ENCODE results near the gene IL17C.

Gene IL17C

DNA sequence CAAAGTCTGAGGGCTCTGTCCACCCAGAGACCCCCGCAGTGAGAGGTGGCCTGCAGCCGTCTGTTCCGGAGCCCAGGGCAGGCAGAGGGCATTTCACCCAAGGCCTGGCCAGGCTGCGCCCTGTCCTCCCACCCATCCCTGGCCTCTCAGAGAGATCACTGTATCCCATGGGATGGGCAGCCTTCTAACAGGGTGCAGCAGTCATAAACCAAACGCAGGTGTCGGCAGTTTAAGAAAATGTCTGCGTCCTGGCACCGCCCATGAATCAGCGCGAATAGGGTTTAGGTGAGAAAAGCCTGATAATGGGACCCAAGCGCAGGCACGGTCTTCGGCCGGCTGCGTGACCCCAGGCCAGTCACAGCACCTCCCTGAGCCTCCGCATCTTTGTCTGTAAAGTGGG is 7.1 kb downstream of the IL17C start:
- no peak for DNase-seq (ENCODE audit: low read depth in 2 of 2)

DNA sequence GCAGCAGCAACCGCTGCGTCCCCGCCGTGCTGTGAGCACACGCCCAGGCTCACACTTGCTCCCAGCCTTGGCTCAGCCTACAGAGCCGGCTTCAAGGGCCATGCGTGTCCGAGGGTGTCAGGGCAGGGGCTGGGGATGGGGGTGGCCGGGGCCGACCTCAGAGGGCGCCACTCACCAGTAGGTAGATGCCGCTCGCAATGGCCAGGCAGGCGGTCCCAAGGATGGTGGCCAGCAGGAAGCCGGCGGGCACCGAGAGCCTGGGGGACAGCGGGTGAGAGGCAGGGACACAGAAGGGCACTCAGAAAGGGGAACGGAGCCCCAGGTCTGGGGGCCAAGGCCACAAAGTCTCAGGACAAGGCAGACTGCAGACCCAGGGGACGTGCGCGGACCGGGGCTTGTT is 7.6 kb downstream of the IL17C start:
- no peak for DNase-seq (ENCODE audit: low read depth in 2 of 2)

DNA sequence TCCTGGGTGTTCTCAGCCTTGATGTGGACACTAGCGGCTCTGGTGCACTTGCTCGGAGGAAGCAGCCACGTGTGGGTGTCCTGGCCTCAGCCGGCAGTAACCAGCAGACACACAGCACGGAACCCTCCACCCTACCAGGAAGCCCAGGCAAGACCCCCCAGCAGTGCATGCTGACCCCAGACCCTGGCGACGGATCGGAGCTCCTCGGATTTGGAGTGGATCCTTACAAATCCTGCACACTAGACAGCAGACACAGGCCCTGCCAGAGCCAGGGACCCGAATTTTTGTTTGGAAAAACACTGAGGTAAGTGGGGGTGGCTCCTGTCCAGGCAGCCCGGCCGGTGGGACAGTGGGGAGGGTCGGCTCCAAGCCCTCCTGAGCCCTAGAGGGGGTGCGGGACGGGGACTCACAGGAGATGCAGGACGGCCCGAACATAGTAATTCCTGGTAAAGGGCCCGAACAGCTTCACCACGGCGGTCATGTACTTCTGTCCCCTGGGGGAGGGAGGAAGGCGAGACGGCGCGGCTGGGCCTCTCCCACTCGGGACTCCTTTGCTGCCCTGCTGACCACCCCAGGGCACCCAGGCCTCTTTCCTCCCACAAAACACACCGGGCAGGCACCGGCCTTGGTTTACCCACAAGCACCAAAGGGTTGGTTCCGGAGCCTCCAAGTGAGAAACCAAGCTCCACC is 8.1 kb downstream of the IL17C start:
- no peak for DNase-seq (ENCODE audit: low read depth in 2 of 2)

DNA sequence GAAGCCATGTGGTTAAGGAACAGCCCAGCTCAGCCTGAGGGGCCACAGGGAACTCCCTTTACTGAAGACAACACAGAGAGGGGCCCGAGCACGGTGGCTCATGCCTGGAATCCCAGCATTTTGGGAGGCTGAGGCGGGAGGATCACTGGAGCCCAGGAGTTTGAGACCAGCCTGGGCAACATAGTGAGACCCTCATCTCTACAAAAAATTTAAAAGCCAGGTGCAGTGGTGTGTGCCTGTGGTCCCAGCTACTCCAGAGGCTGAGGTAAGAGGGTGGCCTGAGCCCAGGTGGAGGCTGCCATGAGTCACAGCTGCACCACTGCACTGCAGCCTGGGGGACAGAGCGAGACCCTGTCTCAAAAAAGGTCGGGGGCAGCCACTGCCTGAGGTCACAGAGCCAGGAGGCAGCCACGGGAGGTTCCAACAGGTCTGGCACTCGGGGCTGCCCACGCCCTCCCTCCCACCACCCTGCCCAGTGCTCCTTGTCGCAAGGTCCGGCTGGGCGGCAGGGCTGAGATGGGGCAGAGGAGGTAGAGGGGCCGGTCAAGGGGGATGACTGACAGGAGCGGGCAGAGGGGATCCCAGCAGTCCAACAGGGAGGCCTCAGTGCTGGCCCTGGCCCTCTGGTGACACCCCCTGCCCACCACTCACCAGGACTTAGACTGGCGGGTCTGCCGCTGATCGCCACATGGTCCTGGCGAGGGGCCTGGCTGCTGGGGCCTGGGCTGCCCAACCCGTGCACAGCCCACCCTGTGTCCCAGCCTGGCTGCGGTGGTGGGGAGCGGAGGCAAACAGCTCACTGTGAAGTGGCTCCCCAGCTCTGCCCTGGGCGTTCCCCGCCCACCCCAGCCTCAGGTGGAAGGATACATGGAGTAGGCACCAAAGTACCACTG is 9.1 kb downstream of the IL17C start:
- DNase-seq (ENCODE audit: low read depth in 2 of 2), result no peak

DNA sequence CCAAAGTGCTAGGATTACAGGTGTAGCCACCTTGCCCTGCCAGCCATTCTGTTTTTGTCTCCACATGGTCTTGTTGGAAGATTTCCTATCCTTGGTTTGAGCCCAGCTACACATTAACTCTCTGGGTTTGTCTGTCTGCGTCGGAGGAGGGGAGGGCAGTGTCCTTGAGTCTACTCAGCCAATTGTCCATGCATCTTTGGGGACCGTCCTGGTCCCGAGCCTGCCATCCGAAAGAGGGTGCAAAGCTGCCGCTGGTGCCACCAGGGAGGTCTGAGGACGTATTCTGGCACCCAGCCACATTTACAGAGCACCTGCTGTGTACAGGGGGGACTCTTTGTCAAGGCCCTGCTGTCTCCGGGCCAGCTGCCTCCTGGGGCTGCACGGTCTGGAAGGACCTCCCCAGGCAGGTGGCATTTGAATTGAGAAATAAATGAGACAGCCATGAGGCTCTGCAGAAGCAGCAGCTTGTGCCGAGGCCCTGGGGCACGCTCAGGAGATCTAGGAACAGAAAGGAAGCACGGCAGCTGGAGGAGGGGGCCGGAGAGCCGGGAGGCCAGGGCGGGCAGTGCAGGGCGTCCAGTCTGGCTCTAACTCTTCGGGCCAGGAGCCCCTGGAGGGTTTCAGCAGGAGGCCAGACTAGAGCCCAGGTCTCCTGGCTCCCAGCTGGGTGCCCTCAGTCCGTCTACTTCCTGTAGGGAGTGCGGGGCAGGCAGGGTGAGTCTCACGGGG is 11.0 kb downstream of the IL17C start:
- no peak for DNase-seq (ENCODE audit: low read depth in 2 of 2)

DNA sequence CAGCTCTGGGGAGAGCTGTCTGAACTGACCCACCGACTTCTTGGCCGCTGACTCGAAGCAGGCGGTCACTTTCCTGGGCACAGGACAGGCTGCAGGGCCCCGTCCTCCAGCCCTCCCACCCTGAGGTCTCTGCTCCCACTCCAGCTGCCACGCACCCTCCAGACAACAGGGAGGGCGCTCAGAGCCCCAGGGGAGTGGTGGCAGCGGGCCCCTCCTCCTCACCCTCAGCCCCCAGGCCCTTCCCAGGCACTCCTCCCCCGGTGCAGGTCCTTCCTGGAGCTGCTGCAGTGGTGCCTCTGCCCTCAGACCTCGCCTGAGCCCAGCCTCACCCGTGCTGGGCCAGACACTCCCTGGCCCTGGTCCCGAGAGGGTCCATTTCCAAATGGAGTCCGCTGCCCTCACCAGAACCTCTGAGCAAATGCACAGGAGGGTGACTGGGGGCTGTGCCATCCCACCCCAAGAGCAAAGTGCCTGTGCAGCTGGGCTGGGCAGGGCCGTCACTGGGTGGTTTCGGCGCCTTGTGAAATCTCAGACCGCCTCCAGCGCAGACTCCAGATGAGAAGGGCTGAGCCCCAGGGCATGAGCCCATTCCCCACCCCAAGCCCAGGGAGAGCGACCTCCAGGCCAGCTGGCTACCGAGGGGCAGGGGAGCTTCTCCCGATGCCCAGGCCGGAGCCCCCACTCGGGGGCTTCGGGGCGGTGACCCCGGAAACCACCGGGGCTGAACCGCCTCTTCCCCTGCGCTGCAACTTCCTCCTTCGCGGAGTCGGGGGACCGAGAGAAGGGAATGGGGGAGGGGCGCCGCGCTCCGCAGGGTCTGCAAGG is 11.8 kb downstream of the IL17C start:
- no peak for DNase-seq (ENCODE audit: low read depth in 2 of 2)

DNA sequence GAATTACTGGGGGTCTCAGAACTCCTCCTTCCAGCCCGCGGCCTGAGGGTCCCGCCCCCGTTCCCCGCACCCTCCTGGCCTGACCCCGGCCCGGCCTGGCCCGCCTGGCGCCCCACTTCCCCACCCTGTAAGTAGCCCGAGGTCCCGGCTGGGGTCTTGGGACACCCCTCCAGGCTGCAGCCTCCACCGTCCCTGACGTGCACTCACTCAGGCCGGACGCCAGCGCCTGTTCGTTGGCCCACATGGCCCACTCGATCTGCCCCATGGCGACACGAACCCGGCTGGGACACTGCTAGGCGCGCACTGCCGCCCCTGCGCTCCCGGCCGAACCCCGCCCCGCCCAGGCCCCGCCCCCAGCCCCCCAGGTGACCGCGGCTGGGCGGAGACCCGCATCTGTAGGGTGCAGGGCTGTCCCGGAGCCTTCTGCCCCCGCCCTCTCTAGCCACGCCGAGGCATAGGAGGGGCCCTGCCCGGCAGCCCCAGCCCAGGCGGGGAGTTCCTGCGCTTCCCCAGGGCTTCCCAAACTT is 12.4 kb downstream of the IL17C start, which contains the start of gene CYBA:
TSS of gene CYBA (minus strand) at position 305 of the 527 bp plus-strand sequence. CDS start at position 265, 40 bp downstream.
- peak; percentile 59 for DNase-seq (ENCODE audit: low read depth in 2 of 2)

DNA sequence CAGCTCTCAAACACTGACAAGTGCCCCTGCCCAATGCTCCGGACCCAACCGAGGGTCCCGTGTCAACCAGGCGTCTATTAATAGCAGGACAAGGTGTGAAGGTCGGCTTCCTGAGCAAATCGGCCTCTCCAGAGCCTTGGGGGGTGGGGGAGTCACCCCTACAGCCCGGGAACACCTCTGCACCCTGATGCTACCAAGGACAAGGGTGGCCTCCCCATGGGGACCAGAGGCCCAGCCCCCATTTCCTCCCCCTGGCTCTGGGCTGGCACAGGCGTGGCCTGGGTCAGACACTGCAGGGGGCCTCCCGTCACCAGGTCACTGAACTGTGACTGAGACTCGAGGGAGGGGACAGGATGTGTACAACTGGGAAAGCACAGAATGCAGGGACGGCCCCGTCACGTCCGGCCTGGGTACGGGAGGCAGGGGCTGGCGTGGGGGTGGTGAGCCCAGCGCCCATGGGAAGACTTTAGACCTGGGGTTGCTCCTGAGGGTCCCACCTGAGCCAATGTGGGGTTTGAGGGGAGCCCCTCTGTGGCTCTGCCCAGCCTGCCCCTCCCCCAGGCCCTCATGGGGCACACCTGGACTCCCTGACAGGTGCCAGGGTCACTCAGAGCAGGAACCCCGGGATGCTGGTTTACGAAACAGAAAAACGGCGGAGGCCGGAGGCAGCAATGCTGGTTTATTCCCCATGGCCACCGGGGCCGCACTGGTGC is 13.1 kb downstream of the IL17C start:
- DNase-seq (ENCODE audit: low read depth in 2 of 2), result peak in 1 of 2 donors; percentile 45

DNA sequence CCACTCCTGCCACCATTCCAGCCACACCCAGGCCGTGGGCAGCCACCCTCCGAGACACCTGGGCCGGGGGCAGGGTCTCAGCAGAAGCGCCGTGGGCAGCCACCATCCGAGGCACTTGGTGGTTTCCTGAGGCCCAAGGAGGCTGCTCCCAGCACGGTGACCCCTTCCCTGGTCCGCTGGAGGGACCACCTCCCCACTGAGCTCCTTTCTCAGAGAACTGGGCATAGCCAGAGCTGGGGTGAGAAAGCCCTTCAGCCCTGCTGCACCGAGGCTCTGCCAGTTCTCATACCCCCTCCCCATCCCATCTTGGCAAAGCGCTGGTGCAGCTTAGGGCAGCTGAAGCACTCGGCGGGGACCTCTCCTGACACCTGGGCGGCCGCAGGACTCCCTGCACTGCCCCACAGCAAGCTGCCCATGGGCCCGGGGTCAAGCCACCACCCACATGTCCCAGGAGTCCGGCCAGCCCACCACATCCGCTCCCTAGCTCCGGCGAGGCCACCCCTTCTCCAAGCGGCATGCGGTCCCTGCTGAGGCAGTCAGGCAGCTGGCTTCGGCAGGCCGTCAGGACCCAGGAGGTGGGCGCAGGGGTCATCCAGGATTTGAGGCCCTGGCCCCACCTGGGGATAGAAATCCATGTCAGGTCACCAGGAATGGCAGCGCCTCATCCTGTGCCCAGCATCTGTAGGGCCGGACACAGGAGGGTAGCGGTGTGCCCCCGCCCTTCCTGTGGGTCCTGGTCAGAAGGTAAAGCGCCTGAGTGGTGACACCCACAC is 13.8 kb downstream of the IL17C start:
- no peak for DNase-seq (ENCODE audit: low read depth in 2 of 2)

DNA sequence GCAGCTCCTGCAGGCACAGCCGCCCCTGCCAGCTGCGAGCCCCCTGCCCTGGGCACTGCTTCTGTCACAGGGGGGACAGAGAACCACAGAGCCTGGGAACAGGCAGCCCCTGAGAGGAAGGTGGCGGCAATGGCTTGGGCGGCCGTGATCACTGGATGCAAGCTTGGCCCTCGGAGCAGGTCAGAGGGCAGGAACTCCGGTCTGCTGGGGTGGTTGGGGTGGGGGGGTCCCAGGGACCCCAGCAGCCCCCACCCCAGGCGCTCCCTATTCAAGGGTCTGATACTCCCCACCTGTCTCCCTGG is 14.3 kb downstream of the IL17C start:
- DNase-seq (ENCODE audit: low read depth in 2 of 2), result no peak

DNA sequence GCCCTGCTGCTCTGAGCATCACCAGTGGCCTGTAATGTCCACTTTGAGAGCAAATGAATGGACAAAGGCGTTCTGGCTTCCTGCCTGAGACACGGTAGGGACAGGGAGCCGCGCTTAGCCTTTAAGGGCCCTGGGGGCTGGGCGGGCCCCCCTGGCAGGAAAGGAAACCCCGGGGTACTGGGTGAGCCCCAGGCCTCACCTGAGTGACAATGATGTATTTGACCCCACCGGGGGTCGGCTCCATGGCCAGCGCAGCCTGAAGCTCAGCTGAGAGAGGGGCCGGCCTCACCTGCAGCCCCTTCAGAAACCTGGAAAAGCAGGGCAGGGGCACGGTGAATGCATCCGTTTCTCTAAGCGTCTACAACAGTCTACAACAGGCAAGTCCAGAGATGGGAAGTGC is 14.7 kb downstream of the IL17C start:
- DNase-seq (ENCODE audit: low read depth in 2 of 2), result no peak

DNA sequence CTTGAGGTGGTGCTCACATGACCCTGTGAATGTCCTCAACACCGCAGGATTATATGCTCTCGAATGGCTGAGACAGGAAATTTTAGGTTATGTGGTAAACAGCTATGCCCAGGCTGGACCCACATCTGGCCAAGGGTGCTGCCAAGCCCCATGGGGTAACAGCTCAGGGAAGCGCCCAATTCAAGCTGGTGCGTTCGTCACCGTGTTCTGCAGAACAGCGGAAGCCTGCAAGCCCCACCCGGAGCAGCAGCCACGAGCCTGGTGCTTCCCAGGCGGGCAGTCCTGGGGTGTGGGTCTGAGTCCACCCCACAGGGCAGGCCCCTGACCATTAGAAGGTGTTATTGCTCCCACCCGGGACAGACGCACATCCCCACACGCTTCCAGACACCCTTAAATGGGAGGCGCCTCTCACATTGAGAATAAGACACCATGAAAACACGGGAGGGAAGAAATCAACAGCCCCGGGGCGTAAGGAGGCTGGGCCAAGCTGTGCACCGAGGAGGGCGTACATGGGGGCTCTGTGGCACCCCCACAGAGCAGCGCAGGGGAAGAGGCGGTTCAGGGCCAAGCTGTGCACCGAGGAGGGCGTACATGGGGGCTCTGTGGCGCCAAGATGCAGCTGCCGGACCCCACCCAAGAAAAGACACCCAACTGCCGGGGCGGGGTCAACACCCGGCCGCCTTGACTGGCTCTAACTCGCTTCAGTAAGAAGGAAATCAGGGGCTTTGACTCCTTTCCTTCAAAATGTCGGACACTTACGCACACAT is 15.4 kb downstream of the IL17C start:
- no peak for DNase-seq (ENCODE audit: low read depth in 2 of 2)

DNA sequence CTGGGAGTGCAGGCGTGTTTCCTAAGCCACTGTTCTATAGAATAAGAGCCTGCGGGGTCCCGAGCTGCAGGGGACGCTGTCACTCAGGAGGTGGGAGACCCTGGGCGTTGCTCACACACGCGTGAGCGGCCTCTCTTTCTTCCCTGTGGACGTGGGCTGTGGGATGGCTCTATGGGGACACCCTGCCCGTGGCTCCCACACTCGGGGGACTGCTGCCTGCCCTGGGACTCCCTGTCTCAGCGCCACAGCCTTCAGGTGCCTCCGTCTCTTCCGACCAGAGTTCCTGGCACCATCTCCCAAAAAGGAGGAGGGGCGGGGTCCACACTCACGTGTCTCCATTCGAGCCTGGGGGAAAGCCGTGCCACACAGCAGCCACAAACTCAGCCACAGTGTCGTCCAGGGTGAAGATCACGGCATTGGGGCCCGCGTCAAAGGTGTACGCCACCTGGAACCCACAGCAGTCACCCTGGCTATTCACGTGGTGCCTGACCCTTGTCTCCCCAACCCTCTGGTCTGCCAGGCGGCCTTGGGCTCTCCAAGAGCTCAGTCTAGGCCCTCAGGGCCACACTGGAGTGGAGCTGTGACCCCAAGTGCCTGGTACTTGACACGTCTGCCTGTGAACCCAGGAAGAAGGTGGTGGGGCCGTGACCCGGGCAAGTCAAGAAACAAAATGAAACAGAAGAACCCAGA is 16.1 kb downstream of the IL17C start:
- DNase-seq (ENCODE audit: low read depth in 2 of 2), result no peak

DNA sequence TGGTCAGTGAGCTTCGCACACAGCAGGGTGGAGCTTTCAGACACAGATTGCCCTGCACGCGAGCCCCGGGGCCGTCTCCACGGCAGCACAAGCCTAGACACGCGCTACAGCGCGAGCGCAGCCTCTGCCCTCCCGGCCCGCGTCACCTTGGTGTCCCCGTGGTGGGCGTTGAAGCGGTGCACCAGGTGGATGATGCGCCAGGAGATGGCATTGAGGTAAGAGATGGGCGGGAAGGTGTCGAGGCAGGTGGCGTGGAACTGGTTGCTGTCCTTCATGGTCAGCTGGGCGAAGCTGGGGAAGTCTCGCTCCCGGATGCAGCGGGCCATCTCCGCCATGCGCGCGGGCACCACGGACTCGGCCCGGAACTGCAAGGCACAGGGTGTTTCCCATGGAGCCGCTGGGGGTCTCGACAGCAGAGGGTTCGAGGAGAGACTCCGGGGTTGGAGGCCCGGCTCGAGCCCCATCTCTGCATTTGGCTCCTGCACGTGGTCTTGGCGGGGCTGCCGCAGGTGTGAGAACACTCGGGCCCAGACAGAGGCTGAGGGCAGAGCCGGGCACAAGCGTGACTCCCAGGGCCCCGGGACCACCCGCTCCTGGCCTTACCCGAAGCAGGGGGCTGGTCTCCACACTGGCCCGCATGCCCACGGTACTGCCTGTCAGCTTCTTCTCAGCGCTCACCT is 16.8 kb downstream of the IL17C start:
- no peak for DNase-seq (ENCODE audit: low read depth in 2 of 2)

DNA sequence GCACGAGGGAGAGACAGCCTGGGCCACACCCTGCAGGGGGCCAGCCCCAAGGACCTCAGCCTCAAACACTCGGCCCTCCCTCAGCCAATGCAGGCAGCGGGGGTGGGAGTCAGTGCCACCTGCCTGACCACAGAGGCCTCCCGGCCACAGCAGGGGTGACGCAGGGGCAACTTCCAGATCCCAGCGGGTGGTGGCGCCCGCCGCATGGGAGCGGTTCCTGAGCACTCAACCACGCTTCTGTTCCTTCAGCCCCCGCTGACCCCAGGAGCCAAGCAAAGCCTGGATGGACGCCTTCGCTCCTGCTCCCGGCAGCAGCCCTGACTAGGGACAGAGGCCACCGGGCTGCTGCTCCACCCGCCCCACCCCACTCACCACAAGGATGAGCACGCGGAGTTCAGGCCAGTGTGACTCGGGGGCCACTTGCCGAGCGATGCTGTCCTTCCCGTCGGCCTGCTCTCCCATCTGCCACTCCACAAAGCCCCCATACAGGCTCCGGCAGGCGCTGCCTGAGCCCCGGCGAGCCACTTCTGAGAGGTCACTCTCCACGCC is 17.4 kb downstream of the IL17C start:
- no peak for DNase-seq (ENCODE audit: low read depth in 2 of 2)

DNA sequence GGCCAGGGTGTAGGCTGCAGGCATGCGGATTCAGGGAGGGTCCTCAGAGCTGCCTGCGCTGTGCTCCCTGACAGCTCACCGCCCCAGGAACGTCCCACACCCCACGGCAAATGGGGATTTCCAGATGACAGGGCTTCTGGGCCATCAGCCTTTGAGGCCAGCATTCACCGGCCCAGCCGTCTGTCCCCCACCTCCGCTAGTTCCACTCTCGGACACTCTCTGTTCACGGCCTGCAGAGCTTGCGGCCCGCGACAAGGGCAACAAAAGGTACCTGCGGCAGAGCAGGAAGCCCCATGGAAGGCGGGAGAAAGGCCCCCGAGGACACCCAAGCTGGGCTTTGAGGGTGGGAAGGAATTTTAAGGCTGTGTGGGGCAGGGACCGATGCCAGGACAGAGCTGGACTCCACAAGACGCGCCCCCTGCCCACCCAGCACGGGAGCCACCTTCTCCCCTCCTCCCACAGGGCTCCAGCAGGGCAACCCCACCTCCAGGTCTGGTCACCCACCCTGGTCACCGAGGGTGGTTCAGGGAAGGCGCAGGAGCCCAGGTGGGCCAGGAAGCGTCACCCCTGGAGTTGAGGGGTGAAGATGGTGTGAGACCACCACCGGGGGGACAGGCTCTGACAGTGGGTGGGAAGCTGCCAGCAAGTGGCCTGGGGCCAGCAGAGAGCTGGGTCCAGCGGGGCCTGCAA is 18.1 kb downstream of the IL17C start:
- no peak for DNase-seq (ENCODE audit: low read depth in 2 of 2)

DNA sequence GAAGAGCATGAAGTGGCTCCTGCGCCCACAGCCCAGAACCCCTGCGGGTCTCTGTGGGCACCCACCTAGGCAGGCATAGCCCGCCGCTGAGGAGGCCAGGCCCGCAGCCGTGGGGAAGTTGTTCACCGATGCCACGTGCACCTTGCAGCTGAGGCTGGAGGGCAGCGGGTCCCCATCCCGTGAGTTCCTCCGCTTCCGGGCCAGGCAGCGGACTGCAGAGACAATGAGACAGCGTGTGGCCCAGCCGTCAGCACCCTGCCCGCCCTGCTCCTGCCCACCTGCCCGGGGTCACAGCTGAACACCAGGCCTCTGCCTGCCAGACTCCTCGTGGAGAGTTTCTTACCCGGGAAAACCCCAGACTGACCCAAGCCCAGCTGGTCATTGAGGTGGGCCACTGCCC is 19.0 kb downstream of the IL17C start:
- no peak for DNase-seq (ENCODE audit: low read depth in 2 of 2)

Measured in stimulated activated CD4-positive, alpha-beta T cell treated with anti-CD3 and anti-CD28 coated beads, Interleukin-1b, Interleukin-23, amount 100 ng/mL, for 1 hour (primary cell).